IPS DF 19.7 (cell line): ENCODE data around the gene MAP2K5.

Experiments
- DNase-seq: peaks from one replicate; pipeline ENCODE4 v3.0.0-alpha.2; 2013; ENCODE audit warnings: low read depth, low spot score

MAP2K5 gene

GRCh38 chr15:67781907-67782690, 239.6 kb downstream of the MAP2K5 start:
- DNase-seq, result no peak

- no peak for DNase-seq
Measured at GRCh38 chr15:67782691-67782991, 240.1 kb downstream of the MAP2K5 start.

GRCh38 chr15:67783303-67783702, 240.8 kb downstream of the MAP2K5 start:
- DNase-seq, result no peak

GRCh38 chr15:67784090-67784781, 241.7 kb downstream of the MAP2K5 start:
- no peak for DNase-seq

GRCh38 chr15:67784856-67785430, 242.4 kb downstream of the MAP2K5 start:
- DNase-seq, result no peak

- no peak for DNase-seq
Measured at GRCh38 chr15:67785431-67785830, 242.9 kb downstream of the MAP2K5 start.

GRCh38 chr15:67786646-67787045, 244.1 kb downstream of the MAP2K5 start:
- no peak for DNase-seq

GRCh38 chr15:67788986-67789385, 246.5 kb downstream of the MAP2K5 start:
- no peak for DNase-seq

GRCh38 chr15:67790610-67791319, 248.3 kb downstream of the MAP2K5 start:
- DNase-seq, result peak; percentile 40

GRCh38 chr15:67792250-67792942, 249.9 kb downstream of the MAP2K5 start:
- no peak for DNase-seq

GRCh38 chr15:67794832-67795574, 252.5 kb downstream of the MAP2K5 start:
- DNase-seq, result no peak

GRCh38 chr15:67796196-67797127, 254.0 kb downstream of the MAP2K5 start:
- no peak for DNase-seq

GRCh38 chr15:67799801-67800205, 257.3 kb downstream of the MAP2K5 start:
- no peak for DNase-seq

GRCh38 chr15:67801142-67801541, 258.6 kb downstream of the MAP2K5 start:
- DNase-seq, result no peak

- no peak for DNase-seq
Measured at GRCh38 chr15:67801926-67802914, 259.7 kb downstream of the MAP2K5 start.

GRCh38 chr15:67803299-67803698, 260.8 kb downstream of the MAP2K5 start:
- no peak for DNase-seq

- DNase-seq, result no peak
Measured at GRCh38 chr15:67803996-67804843, 261.7 kb downstream of the MAP2K5 start.
